ENCODE measurements around the gene TIAM2.
"Not testable (repeated sequence)": the region's sequence is repeated elsewhere in the genome, so short reads cannot be mapped to it uniquely, and the experiment has no call there.

The TIAM2 gene

DNA sequence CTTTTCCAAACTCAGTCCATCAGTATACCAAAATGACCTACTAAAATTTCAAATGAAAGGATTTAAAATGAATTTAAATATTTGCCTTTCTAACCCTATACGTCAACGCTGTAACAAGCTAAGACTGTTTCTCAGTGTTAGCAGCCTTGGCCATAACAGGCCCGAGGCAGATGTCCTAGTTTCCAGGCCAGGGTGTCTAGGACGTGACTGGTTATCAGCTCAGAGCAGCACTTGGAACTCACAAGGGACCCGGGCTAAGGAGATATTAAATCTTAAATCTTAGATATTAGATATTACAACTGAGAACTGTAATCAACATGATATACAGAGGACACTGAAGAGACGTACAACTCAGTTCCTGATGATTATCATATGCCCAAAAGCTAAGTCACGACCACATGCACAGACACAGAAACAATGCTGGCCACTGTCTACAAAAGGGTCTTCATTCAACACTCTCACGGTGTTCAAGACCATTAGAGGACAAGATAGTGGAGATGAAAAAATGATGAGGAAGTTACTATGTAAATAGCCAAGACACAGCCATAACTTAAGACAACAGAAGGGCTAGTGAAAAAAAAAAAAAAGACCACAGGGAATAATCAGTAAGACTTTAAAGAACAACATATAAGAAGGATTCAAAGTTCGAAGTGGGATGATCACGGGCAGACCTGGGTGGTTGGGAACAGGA lies 268.4 kb downstream of the TIAM2 start, which contains the start of gene CLDN20:
Gene CLDN20, plus strand, starts transcription at position 641 of the 691 bp plus-strand sequence. CDS start 11,707 bp downstream, outside the sequence.
- DNase-seq (ENCODE audit: low read depth): no peak

DNA sequence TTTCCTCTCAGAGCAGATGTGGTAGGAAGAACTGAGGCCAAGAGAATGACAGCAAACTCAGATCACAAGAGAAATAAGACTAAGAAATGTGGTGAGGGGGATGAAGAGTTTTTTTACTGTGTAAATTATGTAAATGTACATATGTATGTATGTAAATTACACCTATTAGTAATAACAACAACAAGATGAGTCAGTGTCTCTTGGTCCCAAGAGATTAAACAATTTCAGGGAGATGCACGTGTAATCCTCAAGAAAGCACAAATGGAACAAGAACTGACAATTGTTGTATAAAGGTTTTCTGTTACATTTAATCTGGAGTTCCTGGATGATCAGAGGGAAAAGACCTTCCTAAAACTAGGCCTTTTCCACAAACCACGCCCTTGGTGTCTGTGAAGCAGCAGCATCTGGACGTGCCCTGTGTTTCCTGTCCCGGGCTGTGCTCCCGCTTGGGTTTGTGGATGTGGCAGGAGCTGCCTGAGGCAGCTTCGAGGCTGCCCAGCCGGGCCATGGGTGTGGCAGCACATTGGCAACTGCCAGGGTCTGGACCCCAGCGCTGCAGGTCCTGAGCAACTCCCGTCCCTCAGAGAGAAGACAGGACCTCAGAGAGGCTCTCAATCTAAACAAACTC lies 269.7 kb downstream of the TIAM2 start:
- no peak for DNase-seq (ENCODE audit: low read depth)

DNA sequence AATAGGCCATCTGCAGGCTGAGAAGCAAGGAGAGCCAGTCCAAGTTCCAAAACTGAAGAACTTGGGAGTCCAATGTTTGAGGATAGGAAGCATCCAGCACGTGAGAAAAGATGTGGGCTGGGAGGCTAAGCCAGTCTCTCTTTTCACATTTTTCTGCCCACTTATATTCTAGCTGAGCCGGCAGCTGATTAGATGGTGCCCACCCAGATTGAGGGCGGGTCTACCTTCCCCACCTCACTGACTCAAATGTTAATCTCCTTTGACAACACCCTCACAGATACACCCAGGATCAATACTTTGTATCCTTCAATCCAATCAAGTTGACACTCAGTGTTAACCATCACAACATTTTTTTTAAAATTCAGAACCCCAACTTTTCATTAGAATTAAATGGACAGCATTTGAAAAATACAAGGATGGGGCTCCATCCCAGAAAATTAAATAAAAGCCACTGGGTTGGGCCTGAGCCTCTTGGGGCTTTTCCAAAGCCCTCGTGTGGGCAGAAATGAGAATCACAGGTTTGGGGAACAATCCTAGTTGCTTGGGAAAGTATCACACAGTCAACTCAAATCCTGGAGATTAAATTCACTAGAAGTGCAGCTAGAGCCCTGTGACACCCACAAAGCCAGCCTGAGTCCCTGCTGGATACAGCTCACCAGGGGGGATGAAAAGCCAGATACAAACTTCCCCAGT lies 270.9 kb downstream of the TIAM2 start:
- DNase-seq (ENCODE audit: low read depth): no peak

DNA sequence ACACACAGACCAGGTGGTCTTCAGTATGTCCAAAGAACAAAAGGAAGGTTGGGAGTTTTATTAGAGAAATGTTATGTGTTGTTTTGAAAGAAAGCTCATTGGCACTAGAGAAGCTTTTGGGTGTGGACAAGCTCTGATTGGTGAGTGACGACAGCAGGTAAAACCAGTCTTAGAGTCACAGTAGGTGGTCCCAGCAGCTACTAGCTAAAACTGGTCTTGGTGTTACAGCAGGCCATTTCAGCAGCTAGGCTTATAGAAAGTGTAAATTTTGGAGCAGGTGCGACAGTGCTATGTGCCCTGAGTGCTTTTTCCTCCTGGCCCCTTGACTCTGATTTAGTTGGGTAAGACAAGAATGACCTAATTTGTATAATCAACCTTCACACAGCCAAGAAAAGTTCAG lies 272.3 kb downstream of the TIAM2 start:
- DNase-seq (ENCODE audit: low read depth): no peak

DNA sequence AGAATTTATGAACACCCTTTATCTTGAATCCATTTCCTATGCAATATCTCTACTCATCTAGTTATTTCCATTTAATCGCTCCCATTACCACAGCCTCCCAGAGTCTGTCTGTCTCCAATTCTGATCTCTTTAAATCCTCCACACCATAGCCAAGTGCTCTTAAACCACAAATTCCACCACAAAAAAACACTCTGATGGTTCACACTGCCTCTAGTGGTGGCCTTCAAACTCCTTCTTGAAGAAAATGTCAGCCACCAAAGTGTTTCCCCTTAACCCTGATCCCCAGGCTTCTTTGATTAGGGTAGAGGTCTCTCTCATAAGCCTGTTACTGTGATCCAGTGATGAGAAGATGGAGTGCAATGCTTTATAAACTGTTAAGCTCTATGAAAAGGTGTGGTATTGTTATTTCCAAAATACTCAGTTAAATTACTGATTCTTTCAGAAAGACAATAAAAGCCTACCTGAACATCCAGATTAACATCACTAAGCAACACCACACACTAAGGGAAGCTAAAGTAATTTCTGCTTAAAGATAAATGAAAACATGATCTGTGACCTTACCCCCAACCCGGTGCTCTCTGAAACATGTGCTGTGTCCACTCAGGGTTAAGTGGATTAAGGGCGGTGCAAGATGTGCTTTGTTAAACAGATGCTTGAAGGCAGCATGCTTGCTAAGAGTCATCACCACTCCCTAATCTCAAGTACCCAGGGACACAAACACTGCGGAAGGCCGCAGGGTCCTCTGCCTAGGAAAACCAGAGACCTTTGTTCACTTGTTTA lies 273.2 kb downstream of the TIAM2 start:
- not testable (repeated sequence) for DNase-seq (ENCODE audit: low read depth)

DNA sequence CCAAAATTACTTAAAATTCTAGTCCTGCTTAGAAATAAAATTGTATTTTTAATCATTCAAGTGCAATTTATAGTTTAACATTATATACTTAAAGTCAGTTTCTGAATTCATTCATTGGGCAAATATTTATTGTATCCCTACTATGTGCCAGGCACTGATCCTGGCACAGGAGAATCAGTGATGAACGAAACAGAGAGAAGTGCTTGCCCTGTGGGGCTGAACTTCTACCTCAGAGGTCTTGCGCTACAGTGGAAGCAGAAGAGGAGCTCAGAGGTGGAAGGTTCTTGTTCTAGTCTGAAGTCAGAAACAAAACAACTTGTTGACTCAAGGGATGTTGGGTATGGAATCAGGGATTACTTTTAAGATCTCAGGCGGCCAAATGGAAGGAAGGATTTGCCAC lies 274.6 kb downstream of the TIAM2 start:
- DNase-seq (ENCODE audit: low read depth): no peak

DNA sequence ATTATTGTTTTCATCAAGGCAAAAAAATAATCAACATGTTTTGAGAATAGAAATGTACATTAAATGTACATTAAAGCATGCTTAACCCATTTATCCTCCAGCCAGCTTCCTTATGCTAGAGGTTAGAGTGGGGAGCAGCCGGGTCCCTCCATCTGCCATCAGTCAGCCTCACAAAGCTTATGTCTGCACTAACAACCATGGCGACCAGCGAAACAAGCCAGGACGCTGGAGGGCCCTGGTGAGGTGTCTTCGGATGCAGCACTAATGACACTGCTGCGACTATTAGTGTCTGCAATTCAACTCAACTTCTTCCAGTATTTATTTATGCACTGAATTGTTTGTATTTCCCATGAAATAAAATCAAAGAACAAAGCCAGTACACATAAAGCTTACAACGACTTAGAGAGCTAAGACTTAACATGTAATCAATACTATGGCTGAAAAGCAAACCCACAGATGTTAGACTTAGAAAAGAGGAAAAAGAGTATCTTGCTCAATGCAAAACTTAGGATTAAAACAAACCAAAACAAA lies 275.5 kb downstream of the TIAM2 start:
- no peak for DNase-seq (ENCODE audit: low read depth)

DNA sequence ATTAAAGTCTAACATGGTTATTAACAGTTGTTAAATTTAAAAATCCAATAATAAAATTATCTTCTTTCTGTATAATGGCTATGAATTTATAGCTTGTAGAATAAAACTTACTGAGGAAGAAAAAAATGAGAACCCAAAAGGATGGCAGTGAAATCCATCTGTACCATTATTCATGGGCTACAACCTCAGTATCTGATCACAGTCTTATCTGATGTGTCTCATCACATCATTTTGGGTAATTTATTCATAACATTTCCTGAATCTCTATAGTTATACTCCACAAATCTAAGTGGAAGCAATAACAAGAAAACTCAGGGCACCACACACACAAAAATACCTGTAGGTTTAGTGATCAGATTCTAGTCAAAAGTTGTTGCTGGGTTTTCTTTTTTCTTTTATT lies 276.0 kb downstream of the TIAM2 start:
- DNase-seq (ENCODE audit: low read depth): no peak

DNA sequence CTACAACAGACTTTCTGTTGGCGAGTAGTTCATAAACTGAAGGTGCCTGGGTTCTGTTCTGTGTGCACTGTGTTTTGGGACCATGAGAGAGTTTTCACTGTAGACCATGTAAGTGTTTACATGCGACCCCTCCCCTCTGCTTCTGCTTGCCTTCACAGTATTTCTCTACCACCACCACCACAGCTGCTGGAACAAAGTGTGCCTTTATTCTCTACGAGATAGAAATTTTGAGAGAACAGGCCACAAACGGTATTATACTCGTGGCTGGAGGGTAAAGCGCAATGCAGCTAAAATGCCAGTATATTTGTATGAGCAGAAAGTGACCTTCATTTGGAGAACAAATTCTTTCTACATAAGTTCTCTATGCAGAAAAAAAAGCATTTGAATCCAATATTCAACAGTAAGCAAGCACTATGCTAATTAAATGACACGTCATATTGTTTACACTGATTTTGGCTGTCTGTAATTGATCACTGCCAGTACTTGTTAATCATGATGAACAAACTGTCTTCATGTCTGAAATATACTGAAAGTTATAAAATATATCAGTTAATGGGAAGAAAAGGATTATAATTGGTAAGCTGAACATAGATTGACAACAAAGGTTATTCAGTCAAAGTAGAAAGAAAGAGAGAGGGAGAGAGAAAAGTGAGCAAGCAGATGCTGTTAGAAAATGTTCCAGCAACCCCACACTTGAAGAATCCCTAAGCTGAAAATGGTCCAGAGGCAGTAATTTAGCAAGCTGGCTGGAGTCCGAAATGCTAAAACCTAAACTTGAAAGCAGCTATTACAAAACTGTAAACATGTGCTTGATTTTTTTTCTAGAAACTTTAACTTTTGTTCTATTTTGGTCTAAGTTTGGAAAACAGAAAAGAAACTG lies 277.5 kb downstream of the TIAM2 start:
- DNase-seq (ENCODE audit: low read depth): no peak

DNA sequence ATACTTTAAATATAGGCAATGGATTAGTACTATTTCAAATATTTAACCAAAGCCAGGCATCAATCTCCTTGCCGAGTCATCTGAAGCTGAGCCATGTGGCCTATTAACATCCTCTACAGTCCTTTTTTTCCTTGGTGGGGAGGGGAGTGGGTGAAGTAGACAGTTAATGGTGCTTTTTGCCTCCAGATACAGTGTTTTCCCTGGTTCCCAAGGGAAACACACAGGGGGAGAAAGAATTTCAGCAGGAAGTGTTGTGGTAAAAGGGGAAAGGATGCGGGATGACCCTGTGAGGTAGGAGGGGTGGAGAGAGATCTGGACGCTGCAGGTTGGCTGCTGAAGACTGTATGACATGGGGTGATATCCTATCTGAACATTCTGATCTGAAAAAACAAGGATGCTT lies 278.3 kb downstream of the TIAM2 start:
- no peak for DNase-seq (ENCODE audit: low read depth)

DNA sequence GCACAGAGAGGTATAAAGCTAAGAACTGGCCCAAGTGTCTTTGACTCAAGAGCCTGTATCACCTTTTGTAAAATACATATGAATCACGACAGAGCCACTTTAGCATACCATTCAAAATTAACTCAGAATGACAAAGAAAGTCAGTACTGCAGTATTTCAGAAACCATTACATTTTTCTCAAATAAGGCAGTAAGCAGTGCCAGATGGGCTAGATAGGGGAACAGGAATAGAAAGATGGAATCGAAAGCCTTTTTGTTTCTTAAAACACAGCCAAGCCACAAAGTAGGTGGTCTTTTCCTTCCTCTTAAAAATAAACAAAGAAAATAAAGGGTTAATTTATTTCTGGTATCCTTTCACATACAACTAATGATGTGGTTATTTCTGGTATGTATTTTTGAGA lies 279.0 kb downstream of the TIAM2 start:
- no peak for DNase-seq (ENCODE audit: low read depth)

DNA sequence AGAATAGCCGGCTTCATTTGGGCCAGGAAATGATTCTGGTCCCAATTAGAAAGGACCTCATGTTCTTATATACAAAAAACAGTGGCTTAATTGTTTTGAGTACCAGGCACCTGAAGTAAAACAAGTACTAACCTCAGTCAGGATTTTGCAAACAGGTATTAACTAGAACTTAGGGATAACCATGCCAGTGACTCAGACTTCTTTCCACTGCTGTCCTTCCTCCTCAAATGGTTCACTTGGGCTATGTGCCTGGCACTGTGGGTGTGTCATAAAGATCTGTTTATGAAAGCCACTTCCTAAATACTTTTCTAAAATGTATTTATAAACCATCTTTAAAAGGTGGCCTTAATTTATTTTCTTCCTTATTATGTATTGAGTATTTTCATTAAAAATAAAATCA lies 279.4 kb downstream of the TIAM2 start:
- DNase-seq (ENCODE audit: low read depth): no peak

DNA sequence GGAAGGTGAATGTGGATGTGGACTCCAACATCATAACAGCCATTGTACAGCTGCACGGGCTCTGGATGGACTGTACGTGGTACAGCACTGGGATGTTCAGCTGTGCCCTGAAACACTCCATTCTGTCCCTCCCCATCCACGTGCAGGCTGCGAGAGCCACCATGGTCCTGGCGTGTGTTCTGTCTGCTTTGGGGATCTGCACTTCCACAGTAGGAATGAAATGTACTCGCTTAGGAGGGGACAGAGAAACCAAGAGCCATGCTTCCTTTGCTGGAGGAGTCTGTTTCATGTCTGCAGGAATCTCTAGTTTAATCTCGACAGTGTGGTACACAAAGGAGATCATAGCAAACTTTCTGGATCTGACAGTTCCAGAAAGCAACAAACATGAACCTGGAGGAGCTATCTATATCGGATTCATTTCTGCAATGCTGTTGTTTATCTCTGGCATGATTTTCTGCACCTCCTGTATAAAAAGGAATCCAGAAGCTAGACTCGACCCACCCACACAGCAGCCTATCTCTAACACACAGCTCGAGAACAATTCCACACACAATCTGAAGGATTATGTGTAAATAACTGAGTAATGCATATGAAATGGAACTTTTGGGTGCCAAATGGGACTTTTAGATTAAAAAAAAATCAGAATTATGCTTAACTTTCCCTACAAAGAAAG lies 280.8 kb downstream of the TIAM2 start:
- no peak for DNase-seq (ENCODE audit: low read depth)

DNA sequence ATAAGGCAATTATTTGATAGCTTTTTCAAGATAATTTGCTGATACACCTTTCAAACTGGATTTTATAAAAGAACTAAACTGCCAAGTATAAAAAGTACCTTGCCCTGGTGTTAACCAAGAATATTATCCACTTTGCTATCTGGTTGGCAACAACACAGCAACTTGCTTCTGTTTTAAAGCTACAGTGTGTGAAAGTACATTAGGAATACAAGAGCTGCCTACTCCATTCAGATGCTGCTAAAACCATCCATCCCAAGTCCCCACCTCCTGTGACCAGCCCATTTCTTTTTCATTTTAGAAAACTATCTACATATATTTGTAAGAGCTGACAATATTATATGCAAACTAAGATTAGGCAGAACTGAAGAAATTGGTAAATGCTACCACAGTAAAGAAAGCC lies 281.5 kb downstream of the TIAM2 start:
- DNase-seq (ENCODE audit: low read depth): no peak

DNA sequence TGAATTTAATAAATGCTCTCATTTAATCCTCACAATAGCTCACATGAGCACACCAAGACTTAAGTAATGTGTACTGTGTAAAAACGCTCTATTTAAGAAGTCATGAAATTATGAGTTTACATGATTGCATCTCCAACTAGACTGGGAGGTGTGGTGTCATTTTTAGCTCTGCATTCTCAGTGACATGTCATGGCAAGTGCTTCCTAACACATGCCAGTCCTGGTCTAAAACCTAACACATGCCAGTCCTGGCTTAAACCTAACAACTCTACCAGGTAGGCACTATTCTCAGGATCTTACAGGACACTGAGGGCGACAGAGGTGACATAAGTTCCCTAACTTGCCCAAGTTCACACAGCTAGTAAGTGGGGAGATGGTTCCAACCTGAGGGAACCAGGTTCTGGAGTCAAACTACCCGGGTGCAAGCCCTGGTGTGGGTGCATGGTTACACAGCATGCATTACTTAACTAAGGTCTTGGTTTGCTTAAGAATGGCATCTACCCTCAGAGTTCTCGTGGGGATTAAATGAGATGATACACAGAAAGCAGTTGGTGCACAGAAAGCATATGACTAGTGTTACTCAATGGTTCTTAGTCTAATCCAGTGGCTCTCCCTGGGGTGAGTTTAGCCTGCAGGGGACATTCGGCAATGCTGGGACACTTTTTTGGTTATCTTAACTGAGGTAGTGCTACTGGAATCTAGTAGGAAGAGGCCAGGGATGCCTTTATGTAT lies 283.4 kb downstream of the TIAM2 start:
- DNase-seq (ENCODE audit: low read depth): no peak

DNA sequence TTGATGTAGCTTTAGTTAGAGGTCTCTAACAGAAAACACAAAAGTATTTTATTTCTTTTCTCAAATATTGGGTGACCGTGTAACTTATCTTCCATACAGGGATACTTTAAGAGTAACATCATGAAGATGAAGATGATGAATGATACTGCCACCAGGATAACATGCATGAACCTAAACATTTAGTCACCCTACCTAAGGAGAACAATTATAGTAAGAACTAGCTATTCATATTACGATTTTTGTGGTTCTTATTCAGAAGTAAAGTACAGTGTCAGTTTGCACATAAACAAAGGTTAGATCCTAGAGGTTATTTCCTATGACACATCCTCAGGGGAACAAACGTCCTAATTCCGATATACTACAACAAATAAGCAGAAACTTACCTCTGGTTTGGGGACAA lies 289.7 kb downstream of the TIAM2 start:
- DNase-seq (ENCODE audit: low read depth): no peak

DNA sequence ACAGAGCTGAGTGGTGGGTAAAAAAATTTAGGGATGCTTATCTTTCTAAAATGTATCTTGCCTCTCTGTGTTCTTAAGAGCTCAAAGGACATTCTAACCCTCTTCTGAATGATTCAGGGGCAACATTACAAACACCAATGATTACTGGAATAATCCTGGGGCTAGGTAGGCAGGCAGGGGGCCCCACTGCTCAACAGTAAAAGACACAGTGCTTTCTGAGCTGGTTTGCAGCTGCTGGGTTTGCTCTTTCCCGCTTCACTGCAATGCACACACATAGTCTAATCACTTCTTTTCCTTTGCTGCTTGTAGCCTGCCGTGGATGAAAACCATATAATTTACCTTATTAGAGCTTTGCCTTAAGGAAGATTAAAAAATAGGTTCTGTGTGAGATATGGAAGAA lies 292.6 kb downstream of the TIAM2 start:
- no peak for DNase-seq (ENCODE audit: low read depth)

DNA sequence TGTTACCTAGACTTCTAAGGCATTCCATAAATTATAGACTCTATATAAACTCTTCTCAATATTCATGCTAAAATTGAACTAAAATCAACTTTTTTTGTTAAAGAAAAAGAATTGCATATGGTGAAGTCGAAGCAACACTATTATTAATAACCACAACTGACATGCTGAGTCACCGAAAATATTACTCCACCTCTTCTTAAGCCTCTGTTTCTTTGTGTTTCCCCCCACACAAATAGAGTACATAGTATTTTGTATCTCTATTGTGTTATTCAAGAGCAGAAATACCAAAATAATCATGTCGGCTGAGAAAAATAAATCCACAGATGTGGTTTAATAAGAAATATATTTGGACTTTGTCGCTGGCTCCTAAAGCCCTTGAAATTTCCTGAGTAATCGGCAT lies 295.4 kb downstream of the TIAM2 start:
- DNase-seq (ENCODE audit: low read depth): no peak

DNA sequence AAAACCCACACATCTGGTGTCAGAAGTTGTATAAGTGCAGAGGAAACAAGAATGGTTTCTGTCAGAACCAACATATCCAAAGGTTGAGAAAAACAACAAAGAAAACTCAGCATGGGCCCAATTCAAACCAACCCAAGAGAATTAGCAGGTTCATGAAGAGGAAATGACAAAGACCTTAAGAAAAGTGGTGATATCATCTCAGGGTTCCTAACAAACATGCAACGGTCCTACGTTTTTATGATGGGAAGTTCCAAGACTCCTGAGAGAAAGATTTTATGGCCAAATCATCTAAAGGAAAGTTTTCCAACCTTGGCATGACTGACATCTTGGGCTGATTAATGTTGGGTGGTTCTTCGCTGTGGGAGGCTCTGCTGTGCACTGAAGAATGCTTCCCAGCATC lies 296.2 kb downstream of the TIAM2 start:
- no peak for DNase-seq (ENCODE audit: low read depth)

DNA sequence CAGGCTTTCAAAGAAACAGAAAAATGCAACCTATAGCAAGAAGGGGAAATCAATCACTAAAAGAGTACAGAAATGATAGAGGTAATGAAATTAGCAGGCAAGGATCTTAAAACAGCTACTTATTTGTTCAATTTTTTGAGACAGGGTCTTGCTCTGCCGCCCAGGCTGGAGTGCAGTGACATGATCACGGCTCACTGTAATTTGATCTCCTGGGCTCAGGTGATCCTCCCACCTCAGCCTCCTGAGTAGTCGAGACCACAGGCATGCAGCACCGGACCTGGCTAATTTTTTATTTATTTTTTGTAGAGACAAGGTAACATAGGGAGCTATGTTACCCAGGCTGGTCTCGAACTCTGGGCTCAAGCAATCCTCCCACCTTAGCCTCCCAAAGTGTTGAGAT lies 297.6 kb downstream of the TIAM2 start:
- DNase-seq (ENCODE audit: low read depth): no peak

Data from stimulated activated CD8-positive, alpha-beta memory T cell treated with anti-CD3 and anti-CD28 coated beads, Interleukin-4, amount 100 ng/mL, for 24 hours (primary cell).